SU-DHL-6 (cell line): ENCODE data around the gene MTCL1.

Experiments
- H2AFZ ChIP-seq: fragments of 200-600 bp; sonication (generic); 2 replicates; pipeline ENCODE4 v1.6.1; 2014; ENCODE audit warnings: low read depth, mild to moderate bottlenecking, moderate library complexity, mixed read lengths, antibody characterized with exemption, low read length; ENCODE audit not compliant: severe bottlenecking
- H3F3A ChIP-seq: fragments of 200-600 bp; shearing (Covaris generic); 2 replicates; pipeline ENCODE4 v1.6.0; 2016; ENCODE audit warnings: antibody characterized with exemption, mild to moderate bottlenecking; ENCODE audit not compliant: insufficient read depth
- H3K27ac ChIP-seq: fragments of 200-600 bp; sonication (generic); 2 replicates; pipeline ENCODE4 v1.5.1; 2016; ENCODE audit warnings: low read depth, mild to moderate bottlenecking, low read length, moderate library complexity, mixed read lengths
- H3K27me3 ChIP-seq: fragments of 200-600 bp; sonication (generic), shearing (Covaris generic); 2 replicates; pipeline ENCODE4 v1.6.0; 2014; ENCODE audit warnings: mild to moderate bottlenecking, low read length
- H3K36me3 ChIP-seq: fragments of 200-600 bp; sonication (generic); 2 replicates; pipeline ENCODE4 v1.6.1; 2014; ENCODE audit warnings: mild to moderate bottlenecking, low read length, mixed read lengths
- H3K4me2 ChIP-seq: fragments of 300-600, 200-600 bp; shearing (Covaris generic), sonication (generic); 2 replicates; pipeline ENCODE4 v1.6.0; 2014; ENCODE audit warnings: low read length, low read depth, mild to moderate bottlenecking; ENCODE audit not compliant: poor library complexity, severe bottlenecking
- H3K4me3 ChIP-seq: fragments of 200-600 bp; sonication (generic); 2 replicates; pipeline ENCODE4 v1.5.1; 2014; ENCODE audit warnings: antibody characterized with exemption, low read length, mild to moderate bottlenecking, mixed read lengths; ENCODE audit not compliant: insufficient read depth, poor library complexity, severe bottlenecking
- H3K79me2 ChIP-seq: fragments of 200-600 bp; sonication (generic); 2 replicates; pipeline ENCODE4 v1.6.1; 2014; ENCODE audit warnings: mild to moderate bottlenecking, low read length, moderate library complexity; ENCODE audit not compliant: insufficient read depth
- H3K9ac ChIP-seq: fragments of 200-600 bp; sonication (generic); 2 replicates; pipeline ENCODE4 v1.7.0; 2014; ENCODE audit warnings: mild to moderate bottlenecking, low read length
- H3K9me2 ChIP-seq: fragments of 200-600 bp; sonication (generic); replicated peaks from 2 replicates; pipeline ENCODE4 v1.6.1; 2014; ENCODE audit warnings: low read length; ENCODE audit not compliant: insufficient read depth
- H3K9me3 ChIP-seq: fragments of 200-600 bp; sonication (generic); 2 replicates; pipeline ENCODE4 v1.6.1; 2014; ENCODE audit warnings: low read length, mixed read lengths; ENCODE audit not compliant: insufficient read depth
- H4K20me1 ChIP-seq: fragments of 200-600 bp; sonication (generic); 2 replicates; pipeline ENCODE4 v1.6.1; 2014; ENCODE audit warnings: low read depth, mild to moderate bottlenecking, antibody characterized with exemption, low read length, moderate library complexity, mixed read lengths
- EZH2phosphoT487 ChIP-seq: fragments of 200-600 bp; sonication (generic), shearing (Covaris generic); conservative IDR thresholded peaks from 2 replicates; pipeline ENCODE4 v1.6.1; 2018; ENCODE audit warnings: mild to moderate bottlenecking, antibody characterized with exemption, low read length, moderate library complexity, mixed read lengths
- TF ChIP-seq, protein P1 (sequence below): fragments of 200-600 bp; sonication (generic); IDR thresholded peaks from one replicate; pipeline ENCODE4 v1.5.1; 2017; ENCODE audit warnings: antibody characterized with exemption, mild to moderate bottlenecking, low read length, moderate library complexity; ENCODE audit not compliant: insufficient read depth, poor library complexity, severe bottlenecking

Gene MTCL1

DNA sequence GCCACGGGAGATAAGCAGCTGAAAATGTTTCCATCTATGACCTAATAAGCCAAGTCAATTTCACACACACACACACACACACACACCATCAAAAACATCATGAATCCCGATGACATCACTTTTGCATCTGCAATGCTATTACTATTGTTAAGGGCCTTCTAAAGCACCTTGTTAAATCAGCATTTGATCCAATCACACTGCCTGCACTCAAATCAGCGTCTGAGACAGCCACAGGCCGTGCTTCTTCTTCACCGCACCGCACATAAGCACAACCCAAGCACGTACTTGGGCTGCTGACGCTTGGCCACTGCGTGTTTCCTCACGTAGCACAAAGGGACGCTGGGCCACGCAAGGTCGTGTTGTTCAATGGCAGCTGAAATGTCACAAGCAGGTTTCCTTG is 15.8 kb upstream of the MTCL1 start:
- Histone ChIP-seq H3K79me2 (no peaks in the 10 kb centered on the region), H3K9me3 (no peaks in the 10 kb centered on the region)

DNA sequence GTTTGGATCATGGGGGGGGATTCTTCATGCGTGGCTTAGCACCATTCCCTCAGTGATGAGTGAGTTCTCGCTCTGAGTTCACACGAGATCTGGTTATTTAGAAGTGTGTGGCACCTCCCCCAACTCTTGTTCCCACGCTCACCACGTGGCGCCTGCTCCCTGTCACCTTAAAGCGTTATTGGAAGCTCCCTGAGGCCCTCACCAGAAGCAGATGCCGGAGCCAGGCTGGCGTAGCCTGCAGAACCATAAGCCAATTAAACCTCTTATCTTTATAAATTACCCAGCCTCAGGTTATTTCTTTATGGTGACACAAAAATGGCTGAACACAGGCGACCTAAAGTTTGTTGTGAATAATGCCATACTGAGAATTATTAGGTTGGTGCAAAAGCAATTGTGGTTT is 10.5 kb upstream of the MTCL1 start:
- Histone ChIP-seq H3K4me2 (no peak overlapping the region), H3K27ac (no peak overlapping the region), H3K79me2 (no peaks in the 10 kb centered on the region), H3K9me3 (no peaks in the 10 kb centered on the region), H3K9ac (no peak overlapping the region), H2AFZ (no peak overlapping the region), H3F3A (no peaks in the 10 kb centered on the region), H3K27me3 (no peaks in the 10 kb centered on the region), H3K4me3 (no peak overlapping the region), H3K9me2 (no peaks in the 10 kb centered on the region), H4K20me1 (no peaks in the 10 kb centered on the region), H3K36me3 (no peaks in the 10 kb centered on the region)
- no peak for TF ChIP-seq EZH2phosphoT487
- TF ChIP-seq, protein P1, sequence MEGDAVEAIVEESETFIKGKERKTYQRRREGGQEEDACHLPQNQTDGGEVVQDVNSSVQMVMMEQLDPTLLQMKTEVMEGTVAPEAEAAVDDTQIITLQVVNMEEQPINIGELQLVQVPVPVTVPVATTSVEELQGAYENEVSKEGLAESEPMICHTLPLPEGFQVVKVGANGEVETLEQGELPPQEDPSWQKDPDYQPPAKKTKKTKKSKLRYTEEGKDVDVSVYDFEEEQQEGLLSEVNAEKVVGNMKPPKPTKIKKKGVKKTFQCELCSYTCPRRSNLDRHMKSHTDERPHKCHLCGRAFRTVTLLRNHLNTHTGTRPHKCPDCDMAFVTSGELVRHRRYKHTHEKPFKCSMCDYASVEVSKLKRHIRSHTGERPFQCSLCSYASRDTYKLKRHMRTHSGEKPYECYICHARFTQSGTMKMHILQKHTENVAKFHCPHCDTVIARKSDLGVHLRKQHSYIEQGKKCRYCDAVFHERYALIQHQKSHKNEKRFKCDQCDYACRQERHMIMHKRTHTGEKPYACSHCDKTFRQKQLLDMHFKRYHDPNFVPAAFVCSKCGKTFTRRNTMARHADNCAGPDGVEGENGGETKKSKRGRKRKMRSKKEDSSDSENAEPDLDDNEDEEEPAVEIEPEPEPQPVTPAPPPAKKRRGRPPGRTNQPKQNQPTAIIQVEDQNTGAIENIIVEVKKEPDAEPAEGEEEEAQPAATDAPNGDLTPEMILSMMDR, result no peak

More for the DNA sequence above, 15.8 kb upstream of the MTCL1 start:
- H3K4me2 ChIP-seq, result no peak overlapping the region
- no peak overlapping the region for H3K27ac ChIP-seq
- H3K36me3 ChIP-seq, result no peaks in the 10 kb centered on the region
- H3K9me2 ChIP-seq, result no peaks in the 10 kb centered on the region
- H4K20me1 ChIP-seq, result no peaks in the 10 kb centered on the region
- TF ChIP-seq EZH2phosphoT487, result no peak
- TF ChIP-seq, protein P1, result no peak
- H3K27me3 ChIP-seq, result no peaks in the 10 kb centered on the region
- no peak overlapping the region for H2AFZ ChIP-seq
- no peaks in the 10 kb centered on the region for H3F3A ChIP-seq
- H3K4me3 ChIP-seq, result no peak overlapping the region
- H3K9ac ChIP-seq, result no peak overlapping the region

DNA sequence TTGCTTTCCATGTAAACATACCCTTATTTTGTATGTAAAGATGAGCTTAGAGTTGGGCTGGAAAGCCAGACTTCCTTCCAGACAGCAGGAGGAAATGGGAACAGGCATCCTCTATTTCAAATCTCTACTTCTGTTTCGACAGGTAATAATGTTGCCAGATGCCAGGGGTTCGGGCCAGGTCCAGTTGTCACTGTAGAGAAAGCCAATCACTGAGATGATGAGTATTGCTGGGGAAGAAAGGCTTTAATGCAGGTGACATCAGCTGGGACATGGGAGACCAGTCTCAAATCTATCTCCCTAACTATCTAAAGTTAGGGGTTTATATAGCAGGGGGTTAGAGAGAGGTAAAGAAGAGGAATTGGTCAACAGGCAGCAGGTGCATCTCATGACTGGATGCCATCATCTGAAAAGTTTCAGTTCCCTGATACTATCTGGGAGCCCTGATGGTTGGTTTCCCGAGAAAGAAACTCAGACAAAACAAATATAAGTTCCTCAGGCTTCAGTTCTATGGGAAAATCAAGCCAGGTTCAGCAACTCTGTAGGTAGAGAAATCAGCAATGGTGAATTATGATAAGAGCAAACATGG is 9.3 kb upstream of the MTCL1 start:
- no peak overlapping the region for H2AFZ ChIP-seq
- no peak overlapping the region for H3K4me2 ChIP-seq
- no peaks in the 10 kb centered on the region for H3K9me3 ChIP-seq
- H3K9me2 ChIP-seq, result no peaks in the 10 kb centered on the region
- no peak overlapping the region for H3K4me3 ChIP-seq
- TF ChIP-seq EZH2phosphoT487, result no peak
- TF ChIP-seq, protein P1, result no peak
- H3K9ac ChIP-seq, result no peak overlapping the region
- no peak overlapping the region for H3K27ac ChIP-seq
- no peaks in the 10 kb centered on the region for H3F3A ChIP-seq
- no peaks in the 10 kb centered on the region for H3K79me2 ChIP-seq
- no peaks in the 10 kb centered on the region for H3K36me3 ChIP-seq
- no peaks in the 10 kb centered on the region for H3K27me3 ChIP-seq
- no peaks in the 10 kb centered on the region for H4K20me1 ChIP-seq
